ENCODE results near the gene POLR3GL. TPM values are rescaled to one million over a fixed set of nuclear protein-coding genes. Genes with fewer than 3 reads are reported as not detected.

POLR3GL gene
- total and polyA plus RNA-seq, 10 of the 15 experiments (the other 5 are each of a cell fraction or from before 2014, with no cell fraction given), result 12.8 to 47.0 (median 26.6) TPM

GRCh38 chr1:145978854-145979745 lies 14.6 kb downstream of the POLR3GL start (continued):
- TF ChIP-seq RELA (IDR thresholded peaks at IDR 0.05; ENCODE audit: borderline replicate concordance, partially characterized antibody), result no peak
- TF ChIP-seq RFX5 (IDR thresholded peaks at IDR 0.05; ENCODE audit: low read depth, low read length), result peak; percentile 84
- no peak for TF ChIP-seq RB1 (IDR thresholded peaks at IDR 0.05; ENCODE audit: borderline replicate concordance)
- TF ChIP-seq GABPA (IDR thresholded peaks at IDR 0.05; ENCODE audit: low read depth), result no peak
- peak; percentile 9; the same call in 1 of the 2 replicates for TF ChIP-seq SMC3 (IDR thresholded peaks at IDR 0.05; ENCODE audit: borderline replicate concordance, low read length)
- TF ChIP-seq SP1 (IDR thresholded peaks at IDR 0.05; ENCODE audit: low read depth, low read length), result no peak
- no peak for TF ChIP-seq PAX5 (IDR thresholded peaks at IDR 0.05; ENCODE audit: borderline replicate concordance, low read depth, low read length)
- no peak for TF ChIP-seq IRF5 (IDR thresholded peaks at IDR 0.05; ENCODE audit: borderline replicate concordance)
- no peak for TF ChIP-seq NFXL1 (IDR thresholded peaks at IDR 0.05; ENCODE audit: borderline replicate concordance)
- no peak for TF ChIP-seq YY1 (IDR thresholded peaks at IDR 0.05; ENCODE audit: low read depth, low read length)
- 0 out of 2 replicates have a peak, but pooled peaks have one; percentile 36 for TF ChIP-seq RAD51 (IDR thresholded peaks at IDR 0.05)

Measured in GM12878 (cell line).